HL-60 (cell line): ENCODE results near the gene RPL22L1.

Source experiments
- DNase-seq, 2 experiments: peaks; one replicate each; pipeline ENCODE4 v3.0.0-alpha.2; 2010 to 2020; ENCODE audit warnings: low read depth in 1 of 2, low spot score in 1 of 2
- H3K27ac ChIP-seq: fragments of 250-450 bp; sonication (Bioruptor Pico); replicated peaks from 2 replicates; pipeline ENCODE4 v1.5.1; 2020; ENCODE audit warnings: mild to moderate bottlenecking, moderate library complexity
- H3K27me3 ChIP-seq: fragments of 250-450 bp; sonication (Bioruptor Pico); 2 replicates; pipeline ENCODE4 v1.5.1; 2021; ENCODE audit warnings: mild to moderate bottlenecking, moderate library complexity; ENCODE audit not compliant: insufficient read depth, poor library complexity, severe bottlenecking
- H3K4me3 ChIP-seq: replicated peaks from 2 replicates; pipeline ENCODE4 v1.5.1; 2011; ENCODE audit warnings: mild to moderate bottlenecking, control low read depth, low read length; ENCODE audit not compliant: insufficient read depth
- GABPA ChIP-seq: IDR thresholded peaks from 2 replicates; pipeline ENCODE4 v1.6.1; 2012; ENCODE audit warnings: low read depth
- POLR2AphosphoS5 ChIP-seq: IDR thresholded peaks from 2 replicates; pipeline ENCODE4 v1.6.1; 2012; ENCODE audit warnings: low read depth
- SPI1 ChIP-seq: IDR thresholded peaks from 2 replicates; pipeline ENCODE4 v1.6.1; 2012; ENCODE audit warnings: low read depth, mild to moderate bottlenecking, borderline replicate concordance
- TF ChIP-seq, protein P1 (sequence below): IDR thresholded peaks from one replicate; pipeline ENCODE4 v1.5.1; 2011; ENCODE audit warnings: low read length, control low read depth, inconsistent platforms; ENCODE audit not compliant: insufficient read depth
- TF ChIP-seq, protein P2 (sequence below): IDR thresholded peaks from 2 replicates; pipeline ENCODE4 v1.6.1; 2012; ENCODE audit warnings: low read depth; ENCODE audit not compliant: insufficient replicate concordance

RPL22L1 gene

DNA sequence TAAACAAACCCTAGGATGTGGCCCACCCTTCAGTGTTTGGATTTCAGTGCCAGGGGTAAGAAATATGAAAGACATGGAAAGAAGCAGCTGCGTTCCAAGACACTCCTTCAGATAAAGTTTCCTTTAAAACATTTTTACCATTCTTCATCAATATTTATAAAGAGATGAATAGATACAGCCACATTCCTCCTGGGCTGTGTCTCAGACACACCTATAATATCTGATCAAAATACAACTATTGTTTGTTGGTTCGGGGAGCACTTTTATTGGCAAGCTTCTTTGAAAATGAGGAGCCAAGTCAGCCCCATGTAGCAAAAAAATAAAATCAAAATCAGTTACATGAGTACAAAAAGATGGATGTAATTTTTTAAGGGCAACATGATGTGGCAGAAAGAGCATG, 53.2 kb downstream of the RPL22L1 start:
- no peak overlapping the region for H3K27ac ChIP-seq
- no peak for DNase-seq
- TF ChIP-seq POLR2AphosphoS5 (no peak), GABPA (no peak)
- TF ChIP-seq, protein P1, sequence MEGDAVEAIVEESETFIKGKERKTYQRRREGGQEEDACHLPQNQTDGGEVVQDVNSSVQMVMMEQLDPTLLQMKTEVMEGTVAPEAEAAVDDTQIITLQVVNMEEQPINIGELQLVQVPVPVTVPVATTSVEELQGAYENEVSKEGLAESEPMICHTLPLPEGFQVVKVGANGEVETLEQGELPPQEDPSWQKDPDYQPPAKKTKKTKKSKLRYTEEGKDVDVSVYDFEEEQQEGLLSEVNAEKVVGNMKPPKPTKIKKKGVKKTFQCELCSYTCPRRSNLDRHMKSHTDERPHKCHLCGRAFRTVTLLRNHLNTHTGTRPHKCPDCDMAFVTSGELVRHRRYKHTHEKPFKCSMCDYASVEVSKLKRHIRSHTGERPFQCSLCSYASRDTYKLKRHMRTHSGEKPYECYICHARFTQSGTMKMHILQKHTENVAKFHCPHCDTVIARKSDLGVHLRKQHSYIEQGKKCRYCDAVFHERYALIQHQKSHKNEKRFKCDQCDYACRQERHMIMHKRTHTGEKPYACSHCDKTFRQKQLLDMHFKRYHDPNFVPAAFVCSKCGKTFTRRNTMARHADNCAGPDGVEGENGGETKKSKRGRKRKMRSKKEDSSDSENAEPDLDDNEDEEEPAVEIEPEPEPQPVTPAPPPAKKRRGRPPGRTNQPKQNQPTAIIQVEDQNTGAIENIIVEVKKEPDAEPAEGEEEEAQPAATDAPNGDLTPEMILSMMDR = no peak
- TF ChIP-seq, protein P2, sequence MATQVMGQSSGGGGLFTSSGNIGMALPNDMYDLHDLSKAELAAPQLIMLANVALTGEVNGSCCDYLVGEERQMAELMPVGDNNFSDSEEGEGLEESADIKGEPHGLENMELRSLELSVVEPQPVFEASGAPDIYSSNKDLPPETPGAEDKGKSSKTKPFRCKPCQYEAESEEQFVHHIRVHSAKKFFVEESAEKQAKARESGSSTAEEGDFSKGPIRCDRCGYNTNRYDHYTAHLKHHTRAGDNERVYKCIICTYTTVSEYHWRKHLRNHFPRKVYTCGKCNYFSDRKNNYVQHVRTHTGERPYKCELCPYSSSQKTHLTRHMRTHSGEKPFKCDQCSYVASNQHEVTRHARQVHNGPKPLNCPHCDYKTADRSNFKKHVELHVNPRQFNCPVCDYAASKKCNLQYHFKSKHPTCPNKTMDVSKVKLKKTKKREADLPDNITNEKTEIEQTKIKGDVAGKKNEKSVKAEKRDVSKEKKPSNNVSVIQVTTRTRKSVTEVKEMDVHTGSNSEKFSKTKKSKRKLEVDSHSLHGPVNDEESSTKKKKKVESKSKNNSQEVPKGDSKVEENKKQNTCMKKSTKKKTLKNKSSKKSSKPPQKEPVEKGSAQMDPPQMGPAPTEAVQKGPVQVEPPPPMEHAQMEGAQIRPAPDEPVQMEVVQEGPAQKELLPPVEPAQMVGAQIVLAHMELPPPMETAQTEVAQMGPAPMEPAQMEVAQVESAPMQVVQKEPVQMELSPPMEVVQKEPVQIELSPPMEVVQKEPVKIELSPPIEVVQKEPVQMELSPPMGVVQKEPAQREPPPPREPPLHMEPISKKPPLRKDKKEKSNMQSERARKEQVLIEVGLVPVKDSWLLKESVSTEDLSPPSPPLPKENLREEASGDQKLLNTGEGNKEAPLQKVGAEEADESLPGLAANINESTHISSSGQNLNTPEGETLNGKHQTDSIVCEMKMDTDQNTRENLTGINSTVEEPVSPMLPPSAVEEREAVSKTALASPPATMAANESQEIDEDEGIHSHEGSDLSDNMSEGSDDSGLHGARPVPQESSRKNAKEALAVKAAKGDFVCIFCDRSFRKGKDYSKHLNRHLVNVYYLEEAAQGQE = no peak
- no peak overlapping the region for H3K4me3 ChIP-seq
- no peaks in the 10 kb centered on the region for H3K27me3 ChIP-seq

DNA sequence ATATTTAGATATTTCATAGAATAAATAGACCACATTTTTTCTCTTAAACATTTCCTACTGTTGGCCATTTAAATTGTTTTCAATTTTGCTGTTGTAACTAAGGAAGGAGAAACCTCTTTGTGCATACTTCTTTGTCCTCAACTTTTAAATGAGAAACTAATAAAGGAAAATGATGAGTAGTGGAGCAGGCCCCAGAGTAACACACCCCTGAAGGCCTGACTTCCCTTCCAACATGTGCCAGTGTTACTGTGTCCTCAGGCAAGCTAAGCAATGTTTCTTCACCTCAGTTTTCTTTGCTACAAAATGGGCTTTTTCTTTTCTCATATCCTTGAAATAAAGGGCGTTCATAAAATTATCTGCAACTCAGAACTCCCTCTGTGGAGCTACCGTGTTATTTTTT, 53.7 kb downstream of the RPL22L1 start:
- TF ChIP-seq POLR2AphosphoS5 = no peak
- TF ChIP-seq, protein P1 = no peak
- TF ChIP-seq SPI1 = no peak
- TF ChIP-seq, protein P2 = no peak
- TF ChIP-seq GABPA = no peak
- H3K4me3 ChIP-seq = no peak overlapping the region
- no peak for DNase-seq
- H3K27me3 ChIP-seq = no peaks in the 10 kb centered on the region
- no peak overlapping the region for H3K27ac ChIP-seq

DNA sequence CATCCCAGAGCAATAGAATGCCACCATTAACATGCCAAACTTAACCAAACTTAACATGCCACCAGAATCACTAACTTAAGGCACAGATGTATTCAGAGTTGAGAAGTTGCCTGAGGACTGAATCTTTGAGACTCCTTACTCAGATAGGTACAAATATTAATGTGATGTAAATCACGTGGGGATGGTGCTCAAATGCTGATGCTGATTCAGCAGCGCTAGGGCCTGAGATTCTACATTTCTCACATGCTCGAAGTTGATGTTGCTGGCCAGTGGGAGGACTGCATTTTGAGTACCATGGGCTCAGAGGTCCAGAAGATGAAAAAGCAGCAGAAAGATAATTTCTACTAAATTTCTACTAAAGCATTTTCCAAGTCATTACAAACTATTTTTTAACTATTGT, 54.1 kb downstream of the RPL22L1 start:
- no peak overlapping the region for H3K4me3 ChIP-seq
- no peak overlapping the region for H3K27ac ChIP-seq
- no peaks in the 10 kb centered on the region for H3K27me3 ChIP-seq
- DNase-seq = no peak
- TF ChIP-seq, protein P1 = no peak
- TF ChIP-seq GABPA = no peak
- TF ChIP-seq, protein P2 = no peak
- TF ChIP-seq POLR2AphosphoS5 = no peak
- no peak for TF ChIP-seq SPI1
